H1 (cell line): ENCODE measurements around the gene ATP2B1. TPM values are rescaled to one million over a fixed set of nuclear protein-coding genes. Genes with fewer than 3 reads are reported as not detected.

Experiments
- CTCF ChIA-PET: fragments of 300-600 bp; sonication (Branson Sonifier 250); formaldehyde crosslinking; loops from one replicate; lab custom pipeline; 2021; ENCODE audit not compliant: partially characterized antibody; lab: Charles Lee
- POLR2A ChIA-PET: fragments of 300-600 bp; sonication (Branson Sonifier 250); formaldehyde crosslinking; loops from one replicate; lab custom pipeline; 2021; ENCODE audit warnings: inconsistent platforms; ENCODE audit not compliant: partially characterized antibody; lab: Charles Lee
- DNase-seq, 2 experiments: peaks; one replicate each; pipeline versions ENCODE4 v3.0.0 to v3.0.0-alpha.2; 2010 to 2022; ENCODE audit warnings: low spot score in 2 of 2, low read depth in 1 of 2, mixed read lengths in 1 of 2
- FAIRE-seq: peaks from 2 replicates; lab custom pipeline; 2011; peaks lifted over from hg19 to GRCh38; lab: Jason Lieb, UNC
- H2AFZ ChIP-seq: 2 replicates; pipeline ENCODE4 v1.8.1; 2012; ENCODE audit warnings: low read length, inconsistent platforms
- H2AK5ac ChIP-seq: 2 replicates; pipeline ENCODE4 v1.6.1; 2013; ENCODE audit warnings: low read depth, low read length
- H2BK120ac ChIP-seq: replicated peaks from 2 replicates; pipeline ENCODE3; 2013; ENCODE audit warnings: low read depth, low read length, inconsistent platforms
- H2BK12ac ChIP-seq: 2 replicates; pipeline ENCODE4 v1.6.1; 2013; ENCODE audit warnings: low read depth, low read length
- H2BK15ac ChIP-seq: 2 replicates; pipeline ENCODE4 v1.6.1; 2013; ENCODE audit warnings: low read length
- H2BK20ac ChIP-seq: 2 replicates; pipeline ENCODE4 v1.6.1; 2013; ENCODE audit warnings: low read length
- H2BK5ac ChIP-seq: 2 replicates; pipeline ENCODE4 v1.6.1; 2013; ENCODE audit warnings: low read depth, low read length
- H3K14ac ChIP-seq: 2 replicates; pipeline ENCODE4 v1.6.1; 2013; ENCODE audit warnings: inconsistent platforms; ENCODE audit not compliant: insufficient read length
- H3K18ac ChIP-seq: 2 replicates; pipeline ENCODE4 v1.6.1; 2013; ENCODE audit warnings: low read length; ENCODE audit errors: extremely low read depth
- H3K23ac ChIP-seq: 2 replicates; pipeline ENCODE4 v1.6.1; 2013; ENCODE audit warnings: inconsistent platforms; ENCODE audit not compliant: insufficient read length
- H3K23me2 ChIP-seq: 2 replicates; pipeline ENCODE4 v1.6.1; 2013; ENCODE audit warnings: low read depth, low read length
- H3K27ac ChIP-seq: 2 replicates; pipeline ENCODE4 v1.6.1; 2011; ENCODE audit warnings: low read depth, low read length, inconsistent platforms
- H3K27me3 ChIP-seq, 4 experiments: replicated peaks in 1 of 4; 1 replicate in 1 of 4; 2 replicates in 3 of 4; pipeline versions ENCODE4 v1.6.1 to v1.8.1; 2011 to 2013; ENCODE audit warnings: low read length in 3 of 4, mild to moderate bottlenecking in 3 of 4, inconsistent platforms in 2 of 4, mixed read lengths in 2 of 4, moderate library complexity in 1 of 4; ENCODE audit not compliant: control insufficient read depth in 3 of 4, insufficient read depth in 3 of 4; ENCODE audit errors: extremely low read depth in 1 of 4
- H3K36me3 ChIP-seq, 4 experiments: 2 replicates each; pipeline versions ENCODE4 v1.6.1 to v1.8.1; 2011 to 2013; ENCODE audit warnings: mild to moderate bottlenecking in 4 of 4, low read length in 3 of 4, moderate library complexity in 2 of 4, control low read depth in 1 of 4, inconsistent platforms in 1 of 4; ENCODE audit not compliant: insufficient read depth in 4 of 4, control insufficient read depth in 2 of 4
- H3K4ac ChIP-seq: replicated peaks from 2 replicates; pipeline ENCODE3; 2013; ENCODE audit warnings: low read length, low read depth, mixed read lengths, inconsistent platforms; ENCODE audit not compliant: insufficient read length
- H3K4me1 ChIP-seq, 4 experiments: replicated peaks in 1 of 4; 1 replicate in 1 of 4; 2 replicates in 3 of 4; pipeline versions ENCODE4 v1.6.1 to v1.8.1; 2011 to 2013; ENCODE audit warnings: low read length in 3 of 4, inconsistent platforms in 2 of 4, mixed read lengths in 1 of 4; ENCODE audit not compliant: insufficient read depth in 4 of 4, control insufficient read depth in 3 of 4
- H3K4me2 ChIP-seq, 2 experiments: 2 replicates each; pipeline versions ENCODE4 v1.6.1 to v1.8.1; 2011 to 2013; ENCODE audit warnings: low read depth in 2 of 2, low read length in 2 of 2, control low read depth in 1 of 2, inconsistent platforms in 1 of 2, mild to moderate bottlenecking in 1 of 2; ENCODE audit not compliant: insufficient read depth in 1 of 2
- H3K4me3 ChIP-seq, 4 experiments: fragments of 200-600, 300-600 bp in 1 of 4; sonication (generic), shearing (Covaris generic), sonication (Bioruptor Twin) in 1 of 4; 2 replicates each; pipeline versions ENCODE4 v1.5.1 to v1.8.1; 2011 to 2016; ENCODE audit warnings: low read length in 4 of 4, low read depth in 3 of 4, control low read depth in 2 of 4, inconsistent platforms in 2 of 4, mild to moderate bottlenecking in 2 of 4, mixed read lengths in 1 of 4, moderate library complexity in 1 of 4; ENCODE audit not compliant: insufficient read depth in 2 of 4; ENCODE audit errors: extremely low read depth in 1 of 4
- H3K56ac ChIP-seq: replicated peaks from 2 replicates; pipeline ENCODE3; 2013; ENCODE audit warnings: low read depth, mild to moderate bottlenecking, mixed read lengths, low read length, inconsistent platforms; ENCODE audit not compliant: insufficient read length
- H3K79me1 ChIP-seq: 2 replicates; pipeline ENCODE4 v1.6.1; 2013; ENCODE audit warnings: low read depth, low read length, control low read depth
- H3K79me2 ChIP-seq, 2 experiments: 2 replicates each; pipeline versions ENCODE4 v1.6.1 to v1.8.1; 2012 to 2013; ENCODE audit warnings: low read length in 2 of 2, mild to moderate bottlenecking in 2 of 2, inconsistent platforms in 1 of 2; ENCODE audit not compliant: insufficient read depth in 2 of 2, control insufficient read depth in 1 of 2
- H3K9ac ChIP-seq, 4 experiments: replicated peaks in 1 of 4; 1 replicate in 1 of 4; 2 replicates in 3 of 4; pipeline versions ENCODE4 v1.6.1 to v1.8.1; 2011 to 2013; ENCODE audit warnings: low read depth in 3 of 4, low read length in 3 of 4, control low read depth in 2 of 4, mild to moderate bottlenecking in 2 of 4, moderate library complexity in 2 of 4, inconsistent platforms in 1 of 4; ENCODE audit errors: extremely low read depth in 1 of 4
- H3K9me3 ChIP-seq, 2 experiments: 2 replicates each; pipeline versions ENCODE4 v1.6.1 to v1.8.1; 2012 to 2013; ENCODE audit warnings: mild to moderate bottlenecking in 2 of 2, moderate library complexity in 2 of 2, control low read depth in 1 of 2, inconsistent platforms in 1 of 2, low read depth in 1 of 2, low read length in 1 of 2, mixed read lengths in 1 of 2; ENCODE audit not compliant: insufficient read depth in 2 of 2
- H4K20me1 ChIP-seq, 2 experiments: replicated peaks in 1 of 2; 2 replicates each; pipeline versions ENCODE3 to v1.8.1; 2011 to 2013; ENCODE audit warnings: inconsistent platforms in 2 of 2, low read length in 2 of 2, mild to moderate bottlenecking in 1 of 2; ENCODE audit not compliant: insufficient read depth in 2 of 2, control insufficient read depth in 1 of 2
- H4K5ac ChIP-seq: 2 replicates; pipeline ENCODE4 v1.6.1; 2013; ENCODE audit warnings: low read length, low read depth, mixed read lengths, inconsistent platforms; ENCODE audit not compliant: insufficient read length
- H4K8ac ChIP-seq: 2 replicates; pipeline ENCODE4 v1.8.0; 2013; ENCODE audit warnings: mild to moderate bottlenecking, moderate library complexity, low read length, inconsistent platforms; ENCODE audit not compliant: insufficient read depth; ENCODE audit errors: extremely low read depth
- H4K91ac ChIP-seq: replicated peaks from 2 replicates; pipeline ENCODE3; 2013; ENCODE audit warnings: low read length, mixed read lengths, inconsistent platforms; ENCODE audit not compliant: insufficient read length
- EGR1 ChIP-seq: IDR thresholded peaks from 2 replicates; pipeline ENCODE4 v1.6.1; 2011; ENCODE audit warnings: low read depth, low read length, borderline replicate concordance
- WGBS, 2 experiments: shearing (Covaris generic) in 1 of 2; methylation state at CpG; one replicate each; pipeline versions ENCODE4 v1.1.6 to v1.1.7; 2013 to 2015; ENCODE audit warnings: low lambda C conversion rate in 2 of 2, mixed read lengths in 2 of 2, inconsistent platforms in 1 of 2, low coverage in 1 of 2, missing lambda C conversion rate in 1 of 2; ENCODE audit not compliant: insufficient replicate concordance in 2 of 2, insufficient coverage in 1 of 2, insufficient read length in 1 of 2; ENCODE audit errors: extremely low coverage in 1 of 2, missing lambda C conversion rate in 1 of 2; 5-methylcytosine and 5-hydroxymethylcytosine counted together
- polyA plus RNA-seq, 7 experiments: library from polyadenylated mRNA; depleted of rRNA in 3 of 7; stranded (reverse) in 5 of 7; unstranded in 2 of 7; fragments of >200 nt in 5 of 7; fragments of 200-250 nt in 2 of 7; gene quantifications; 1 replicate in 5 of 7; 2 replicates in 1 of 7; 4 replicates in 1 of 7; pipeline versions ENCODE4 v1.2.1 to v1.2.3, GENCODE V29; 2011 to 2013; ENCODE audit warnings: missing spikeins in 2 of 7, mixed read lengths in 2 of 7
- total RNA-seq: library from RNA; stranded (reverse); fragmentation: NEBNext Ultra II Directional; extraction: Animal tissue kit (Norgen Biotek cat#: 25700); gene quantifications from 2 replicates; pipeline ENCODE4 v1.2.1, GENCODE V29; 2021

Gene ATP2B1
- total and polyA plus RNA-seq, 2 of the 8 experiments (the other 6 are each of a cell fraction or from before 2014, with no cell fraction given) = 4.3 to 32.0 TPM

DNA sequence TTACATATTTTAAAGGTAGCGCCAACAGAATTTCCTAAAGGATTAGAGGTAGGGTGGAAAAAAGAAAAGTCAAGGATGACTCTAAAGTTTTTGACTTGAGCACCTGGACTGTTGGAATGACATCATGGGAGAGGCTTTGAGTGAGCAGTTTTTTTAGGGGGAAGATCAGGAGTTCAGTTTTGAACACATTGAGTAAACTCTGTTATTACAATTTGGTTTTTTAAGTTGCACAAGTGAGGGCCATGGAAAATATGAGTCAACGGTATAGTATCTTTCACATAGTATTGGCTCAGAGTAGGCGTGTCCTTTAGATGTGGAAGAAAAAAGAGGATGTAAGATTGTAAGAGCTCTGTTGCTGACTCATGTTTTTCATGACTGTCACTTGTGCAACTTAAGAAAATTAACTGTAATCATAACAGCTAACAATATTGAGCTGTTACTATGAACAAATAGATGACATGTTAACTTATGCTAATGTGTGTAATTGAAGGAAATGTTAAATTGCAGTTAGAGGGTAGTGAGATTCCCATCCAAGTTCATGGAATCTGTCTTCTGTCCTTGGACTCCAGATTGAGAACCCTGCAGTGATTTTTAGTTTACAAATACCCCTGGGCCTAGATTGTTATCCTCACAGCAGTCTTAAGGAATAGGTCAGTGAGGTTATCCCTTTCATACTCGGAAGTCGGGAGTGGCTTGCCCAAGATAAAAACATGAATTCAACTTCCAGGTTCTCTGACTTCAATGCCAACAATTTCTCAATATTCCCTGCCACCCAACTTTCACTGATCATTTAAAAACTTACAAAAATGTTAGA is 48.2 kb upstream of the ATP2B1 start:
- H3K79me1 ChIP-seq = no peaks in the 10 kb centered on the region
- no peak overlapping the region for H2BK12ac ChIP-seq
- H3K36me3 ChIP-seq = no peaks in the 10 kb centered on the region
- no peak overlapping the region for H3K9ac ChIP-seq
- no peaks in the 10 kb centered on the region for H4K20me1 ChIP-seq
- no peak overlapping the region for H2BK120ac ChIP-seq
- 79% methylated on average over 5 of the region's 5 CpGs; no CpG with 5 or more reads in 1 of the 2 experiments for WGBS, 2 experiments
- no peak overlapping the region for H3K56ac ChIP-seq
- no peak overlapping the region for H2AFZ ChIP-seq
- H3K23ac ChIP-seq = no peak overlapping the region
- DNase-seq (no peak), FAIRE-seq (no peak)
- ChIA-PET POLR2A (interaction anchor here (0.7 kb wide), 1 partner anchor 47 kb away, joined by 3 read pairs; no protein-coding TSS in a partner anchor), CTCF (interaction anchor here (0.6 kb wide), 1 partner anchor 78 kb away, joined by 3 read pairs; no protein-coding TSS in a partner anchor)
- no peak overlapping the region for H4K91ac ChIP-seq
- no peak overlapping the region for H4K5ac ChIP-seq
- H3K4me2 ChIP-seq = no peak overlapping the region
- no peak overlapping the region for H2BK5ac ChIP-seq
- no peak overlapping the region for H4K8ac ChIP-seq
- no peak overlapping the region for H3K4me3 ChIP-seq
- no peak overlapping the region for H3K27ac ChIP-seq
- H3K79me2 ChIP-seq = no peaks in the 10 kb centered on the region
- H2BK15ac ChIP-seq = no peak overlapping the region
- H3K4me1 ChIP-seq = no peaks in the 10 kb centered on the region
- no peak overlapping the region for H3K4ac ChIP-seq
- no peaks in the 10 kb centered on the region for H3K9me3 ChIP-seq
- TF ChIP-seq EGR1 = no peak
- no peak overlapping the region for H2AK5ac ChIP-seq
- H3K23me2 ChIP-seq = no peaks in the 10 kb centered on the region
- H3K14ac ChIP-seq = no peak overlapping the region
- H2BK20ac ChIP-seq = no peak overlapping the region
- no peak overlapping the region for H3K18ac ChIP-seq
- no peaks in the 10 kb centered on the region; a peak in 1 of 7 replicates for H3K27me3 ChIP-seq
